Measurements from ENCODE around the gene DUSP7.

The DUSP7 gene

DNA sequence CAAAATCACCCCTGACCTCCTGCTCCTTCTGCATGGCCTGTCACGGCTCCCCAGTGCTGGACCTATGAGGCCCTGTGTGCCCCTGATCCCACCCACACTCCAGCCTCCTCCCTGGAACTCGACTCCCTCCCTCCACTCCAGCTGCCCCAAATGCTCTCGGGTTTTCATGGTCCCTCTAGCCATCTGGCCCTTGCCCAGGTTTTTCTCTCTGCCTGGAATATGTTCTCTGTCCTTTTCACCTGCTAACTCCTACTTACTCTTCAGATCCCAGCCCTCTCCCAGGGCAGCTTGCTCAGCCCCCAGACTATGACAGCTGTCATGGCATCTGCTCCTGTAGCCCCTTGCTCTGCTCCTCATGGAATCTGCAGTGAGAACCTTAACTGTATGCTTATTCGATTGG lies 30.3 kb downstream of the DUSP7 start:
- no peak for DNase-seq (ENCODE audit: low read depth)

DNA sequence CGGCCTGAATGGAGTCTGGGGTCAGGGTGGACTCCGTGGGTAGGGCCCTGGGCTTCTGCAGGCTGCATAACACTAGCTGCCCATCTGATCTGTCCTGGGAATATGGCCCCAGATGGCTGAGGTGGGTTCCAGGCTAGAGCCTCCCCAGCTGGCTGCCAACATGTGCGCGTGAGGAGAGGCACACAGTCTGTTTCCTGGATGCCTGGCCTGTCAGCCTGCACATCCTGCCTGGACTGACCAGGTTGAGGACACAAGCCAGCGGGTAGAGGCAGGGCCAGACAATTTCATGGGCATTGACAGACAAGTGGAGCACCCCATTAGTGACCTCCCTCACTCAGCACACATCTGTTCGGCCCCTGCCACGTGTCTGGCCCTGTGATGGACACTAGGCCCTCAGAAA lies 30.9 kb downstream of the DUSP7 start:
- no peak for DNase-seq (ENCODE audit: low read depth)

DNA sequence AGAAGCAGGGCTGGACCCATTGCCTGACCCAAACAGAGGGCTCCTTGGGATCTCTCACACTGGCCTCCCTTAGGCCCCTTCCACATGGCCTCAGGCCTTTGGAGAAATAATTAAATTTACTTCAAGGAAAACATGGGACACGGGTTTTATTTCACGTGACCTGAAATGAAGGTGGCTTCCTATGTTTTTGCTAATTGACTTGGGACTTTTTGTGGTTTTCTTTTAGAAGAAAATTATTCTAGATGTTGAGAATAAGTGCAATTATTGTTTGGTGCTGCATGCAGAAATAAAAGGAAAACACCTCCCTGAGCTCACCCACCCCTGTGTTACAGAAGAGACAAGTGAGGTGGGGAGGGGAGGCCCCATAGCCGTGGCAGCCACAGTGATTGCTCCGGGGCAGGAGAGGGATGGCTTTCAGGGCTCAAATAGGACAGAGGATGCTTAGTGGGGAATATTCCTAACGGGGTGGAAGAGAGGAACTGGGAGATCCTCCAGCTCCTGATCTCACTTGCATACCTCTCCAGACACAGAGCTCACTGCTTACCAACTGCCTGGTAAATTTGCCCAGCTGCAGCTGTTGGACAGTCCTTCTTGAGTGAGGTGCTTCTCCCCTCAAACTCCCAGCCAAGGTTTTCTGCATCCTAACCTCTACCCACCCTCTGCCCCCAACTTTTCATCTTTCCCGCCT lies 31.5 kb downstream of the DUSP7 start:
- DNase-seq (ENCODE audit: low read depth), result no peak

DNA sequence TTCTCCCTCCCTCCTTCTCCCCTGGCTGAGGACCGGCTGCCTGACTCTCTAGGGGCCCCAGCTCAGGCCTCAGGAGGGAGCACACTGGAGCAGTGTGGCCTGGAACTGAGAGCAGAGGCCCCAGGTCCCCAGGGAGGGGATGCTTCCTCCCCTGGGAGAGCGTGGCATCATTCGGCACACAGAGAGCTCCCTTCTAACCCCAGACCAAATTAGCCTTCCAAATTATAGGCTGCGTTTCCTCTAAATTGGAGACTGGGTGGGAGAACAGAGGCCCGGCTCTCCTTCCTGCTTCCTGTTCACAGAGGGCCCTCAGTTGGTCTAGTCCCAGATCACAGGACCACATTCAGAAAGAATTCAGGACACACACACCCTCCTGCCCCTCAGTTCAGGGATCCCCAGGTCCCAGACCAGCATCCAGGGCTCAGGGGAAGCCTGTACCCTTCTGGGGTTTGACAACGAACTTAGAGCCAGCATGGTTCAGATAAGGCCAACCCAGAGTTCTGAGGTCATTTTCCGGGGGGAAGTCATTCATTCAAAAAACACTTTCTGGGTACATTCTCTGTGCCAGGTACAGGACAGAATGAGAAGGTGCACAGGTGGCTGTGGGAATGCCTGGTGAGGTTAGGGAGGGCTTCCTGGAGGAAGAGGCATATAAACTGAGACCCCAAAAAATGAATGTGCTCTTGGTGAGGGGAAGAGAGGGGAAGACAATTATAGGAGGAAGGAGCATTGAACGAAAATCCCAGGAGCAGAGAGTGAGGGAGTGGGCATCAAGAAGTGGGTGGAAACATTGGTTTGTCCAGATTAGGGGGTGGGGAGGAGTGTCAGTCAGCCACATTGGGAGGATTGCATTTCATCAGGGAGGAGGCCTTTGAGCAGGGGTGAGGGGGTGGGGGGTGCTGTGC lies 32.3 kb downstream of the DUSP7 start:
- DNase-seq (ENCODE audit: low read depth), result no peak

DNA sequence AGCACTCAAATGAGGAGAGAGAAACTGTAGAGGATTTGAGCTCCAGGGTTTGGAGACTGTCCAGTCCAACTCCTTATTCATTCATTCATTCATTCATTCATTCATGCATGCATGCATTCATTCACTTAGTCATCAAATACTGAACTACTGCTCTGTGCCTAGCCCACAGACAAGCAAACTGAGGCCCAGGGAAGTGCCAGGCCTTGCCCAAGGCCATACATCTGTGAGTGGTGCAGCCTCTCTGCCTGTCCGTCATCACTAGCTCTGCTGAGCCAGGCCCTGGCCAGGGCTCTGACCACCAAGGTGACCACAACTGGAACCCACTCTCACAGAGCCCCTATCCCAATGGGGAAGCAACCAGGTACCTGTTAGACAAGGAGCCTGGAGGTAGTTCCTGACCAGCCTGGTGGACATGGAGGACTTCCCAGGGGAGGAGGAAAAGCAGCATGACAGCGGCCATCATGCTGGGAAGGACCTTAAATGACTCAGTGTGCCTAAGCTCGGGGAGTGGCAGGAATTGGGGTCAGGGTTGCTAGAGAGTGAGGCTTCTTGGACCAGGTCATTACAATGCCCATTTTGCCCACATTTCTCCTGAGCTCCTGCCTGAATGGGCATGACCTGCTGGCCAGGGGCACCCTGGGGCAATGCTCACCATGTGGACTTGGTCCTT lies 33.1 kb downstream of the DUSP7 start:
- DNase-seq (ENCODE audit: low read depth), result no peak

DNA sequence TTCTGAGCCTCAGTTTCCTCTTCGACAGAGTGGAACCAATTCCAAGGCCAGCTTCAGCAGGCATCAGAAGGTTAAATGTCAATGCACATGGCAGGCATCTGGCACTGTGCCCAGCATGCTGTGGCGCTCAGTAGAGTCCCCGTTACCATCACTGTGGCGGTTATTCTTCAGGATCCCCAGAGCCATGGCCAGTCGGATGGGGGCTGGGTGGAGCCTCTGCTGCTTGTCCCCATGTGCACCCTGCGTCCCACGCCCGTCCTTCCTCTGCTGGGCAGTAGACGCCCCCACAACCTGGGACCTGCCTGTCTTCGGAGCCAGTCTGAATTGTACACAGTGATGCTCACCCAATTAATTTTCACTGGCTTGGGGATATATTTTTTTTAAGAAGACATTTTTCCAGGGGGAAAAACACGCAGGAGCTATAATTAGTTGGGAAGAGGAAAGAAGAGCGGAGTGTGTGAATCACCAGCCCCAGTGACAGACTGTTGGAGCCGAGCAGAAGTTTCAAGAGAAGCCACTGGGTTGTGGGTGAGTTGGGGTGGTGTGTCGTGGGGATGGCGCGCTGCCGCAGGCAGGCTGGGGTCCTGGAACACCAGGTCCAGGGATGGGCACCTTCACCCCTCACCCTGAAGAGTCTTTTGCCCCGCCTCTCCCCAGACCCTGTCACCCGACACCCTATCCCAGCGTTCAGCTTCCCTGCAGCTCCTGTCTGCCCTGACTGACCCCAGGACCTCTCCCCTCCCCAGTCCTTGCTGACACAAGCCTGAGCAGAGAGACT lies 33.9 kb downstream of the DUSP7 start:
- DNase-seq (ENCODE audit: low read depth), result no peak

DNA sequence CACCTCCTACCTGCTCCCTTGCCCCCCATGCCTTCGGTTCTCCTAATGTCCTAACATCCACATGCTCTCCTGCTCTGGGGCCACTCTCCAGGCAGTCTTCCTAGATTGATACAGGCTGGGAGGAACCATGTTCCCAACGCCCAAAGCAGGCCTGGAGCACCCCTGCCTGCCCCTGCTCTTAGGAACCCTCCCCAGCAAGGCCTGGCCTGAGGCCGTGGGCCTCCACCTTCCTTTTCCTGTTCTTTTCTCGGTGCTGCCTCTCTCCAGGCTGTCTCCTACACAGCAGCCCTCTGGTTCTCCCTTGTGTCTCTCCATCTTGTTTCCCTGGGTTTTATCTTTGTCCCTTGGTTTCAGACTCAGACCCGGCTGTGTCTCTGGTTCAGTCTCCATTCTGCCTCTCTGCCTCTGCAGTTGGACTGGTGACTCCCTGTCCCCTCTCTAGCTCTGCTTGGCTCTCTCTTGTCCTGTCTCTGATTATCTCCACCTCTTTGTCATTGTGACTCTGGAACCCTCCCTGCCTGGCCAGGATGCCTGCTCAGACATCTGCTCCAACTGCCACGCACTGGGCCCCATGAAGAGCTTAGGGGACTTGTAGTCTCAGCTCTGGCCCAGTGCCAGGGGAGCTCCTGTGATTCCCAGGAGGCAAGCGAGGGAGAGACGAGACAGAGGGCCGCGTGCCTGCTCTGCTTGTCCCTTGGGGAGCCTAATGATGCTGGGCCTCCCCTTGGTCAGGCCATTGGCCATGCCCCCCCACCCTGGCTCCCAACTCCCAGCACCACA lies 34.7 kb downstream of the DUSP7 start:
- DNase-seq (ENCODE audit: low read depth), result no peak

DNA sequence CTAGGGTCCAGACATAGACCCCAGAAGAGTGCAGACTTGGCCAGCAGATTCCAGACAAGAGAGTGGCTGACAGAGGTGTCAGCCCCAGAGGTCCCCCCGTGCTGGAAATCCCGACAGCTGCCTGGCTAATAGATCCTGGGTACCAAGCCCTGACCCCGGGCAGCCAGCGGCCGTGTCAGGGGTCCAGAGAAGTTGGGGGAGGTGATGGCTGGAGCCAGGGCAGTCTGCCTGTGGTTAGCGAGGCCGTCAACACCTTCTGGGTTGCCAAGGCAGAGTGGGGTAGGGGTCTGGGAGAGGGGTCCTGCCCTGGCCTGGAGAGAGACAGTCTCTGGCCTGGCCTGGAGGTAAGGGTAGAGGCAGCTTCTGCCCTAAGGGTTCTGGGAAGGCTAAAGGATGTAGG lies 35.6 kb downstream of the DUSP7 start:
- DNase-seq (ENCODE audit: low read depth), result no peak

DNA sequence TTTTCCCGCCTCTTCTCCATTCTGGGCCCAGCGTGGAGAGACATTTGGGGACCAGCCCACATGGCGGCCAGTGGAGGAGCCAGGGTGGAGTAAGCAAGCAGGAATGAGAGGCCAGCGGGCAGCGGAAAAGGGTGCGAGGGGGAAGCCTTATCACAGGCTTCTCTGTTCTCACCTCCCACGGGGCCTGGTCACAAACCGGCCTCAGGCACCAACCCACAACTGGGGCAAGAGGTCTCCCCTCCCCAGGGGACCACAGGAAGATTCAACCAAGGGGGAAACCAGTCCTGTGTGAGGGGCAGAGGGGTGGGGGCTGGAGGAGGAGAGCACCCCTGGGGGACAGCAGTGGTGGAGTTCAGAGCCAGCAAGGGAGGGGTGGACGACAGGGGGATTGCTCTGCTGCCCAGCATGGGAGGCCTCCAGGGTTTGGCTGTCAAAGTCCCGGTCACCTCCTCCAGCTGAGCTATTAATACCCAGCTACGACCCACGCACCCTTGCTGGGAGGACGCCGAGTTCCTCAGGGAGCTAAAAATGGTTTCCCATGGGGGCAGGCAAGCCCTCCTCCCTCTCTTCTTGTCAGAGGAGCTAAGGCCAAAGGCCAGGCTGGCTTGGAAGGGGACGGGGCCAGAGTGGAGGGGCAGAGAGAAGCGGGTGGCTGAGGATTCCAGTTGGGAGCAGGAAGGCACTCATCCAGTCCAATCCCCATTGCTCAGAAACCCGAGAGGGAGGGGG lies 36.9 kb downstream of the DUSP7 start:
- DNase-seq (ENCODE audit: low read depth), result no peak

DNA sequence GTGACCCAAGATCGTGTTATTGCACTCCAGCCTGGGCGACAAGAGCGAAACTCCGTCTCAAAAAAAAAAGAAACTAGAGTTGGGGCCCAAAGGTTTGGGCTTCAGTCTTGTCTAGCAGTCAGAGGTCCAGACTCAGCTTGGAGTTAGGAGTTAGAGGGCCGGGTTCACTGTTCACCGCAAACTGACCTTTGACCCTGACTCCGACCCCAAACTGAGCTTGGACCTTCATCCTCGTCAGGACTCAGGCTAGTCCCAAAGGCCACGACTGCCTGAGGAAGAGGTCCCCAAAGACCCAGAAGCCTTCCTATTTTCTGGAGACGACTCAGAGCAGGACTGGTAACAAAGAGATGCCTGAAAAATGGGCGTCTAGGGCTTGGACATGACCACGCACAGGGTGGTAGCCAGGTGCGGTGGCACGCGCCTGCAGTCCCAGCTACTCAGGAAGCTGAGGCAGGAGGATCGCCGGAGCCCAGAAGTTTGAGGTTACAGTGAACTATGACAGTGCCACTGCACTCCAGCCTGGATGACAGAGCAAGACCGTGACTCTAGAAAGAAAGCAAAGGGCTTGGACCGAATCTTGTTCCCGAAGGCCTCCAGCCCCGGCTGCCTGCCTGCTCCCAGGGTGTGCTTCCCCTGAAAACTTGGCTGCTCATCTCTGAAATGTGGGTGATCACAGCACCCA lies 37.9 kb downstream of the DUSP7 start:
- DNase-seq (ENCODE audit: low read depth), result no peak

DNA sequence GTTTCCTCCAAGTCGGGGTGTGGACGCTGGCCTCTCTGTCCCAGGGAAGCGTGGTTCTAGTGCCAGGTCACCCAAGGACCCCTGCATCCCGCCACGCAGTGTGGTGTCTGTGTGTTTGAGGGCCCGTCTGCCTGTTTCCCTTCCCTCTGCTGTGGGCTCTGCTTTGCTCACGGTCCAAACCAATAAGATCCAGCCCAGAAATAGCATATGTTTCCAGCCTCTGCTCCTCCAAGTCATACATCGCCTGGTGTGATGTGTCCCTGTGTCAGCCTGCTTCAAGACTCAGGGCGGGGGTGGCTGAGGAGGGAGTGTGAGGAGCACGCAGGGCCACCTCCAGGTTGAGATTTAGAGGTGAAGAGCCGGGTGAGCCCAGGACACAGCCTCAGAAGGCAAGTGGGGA lies 38.8 kb downstream of the DUSP7 start:
- DNase-seq (ENCODE audit: low read depth), result no peak

DNA sequence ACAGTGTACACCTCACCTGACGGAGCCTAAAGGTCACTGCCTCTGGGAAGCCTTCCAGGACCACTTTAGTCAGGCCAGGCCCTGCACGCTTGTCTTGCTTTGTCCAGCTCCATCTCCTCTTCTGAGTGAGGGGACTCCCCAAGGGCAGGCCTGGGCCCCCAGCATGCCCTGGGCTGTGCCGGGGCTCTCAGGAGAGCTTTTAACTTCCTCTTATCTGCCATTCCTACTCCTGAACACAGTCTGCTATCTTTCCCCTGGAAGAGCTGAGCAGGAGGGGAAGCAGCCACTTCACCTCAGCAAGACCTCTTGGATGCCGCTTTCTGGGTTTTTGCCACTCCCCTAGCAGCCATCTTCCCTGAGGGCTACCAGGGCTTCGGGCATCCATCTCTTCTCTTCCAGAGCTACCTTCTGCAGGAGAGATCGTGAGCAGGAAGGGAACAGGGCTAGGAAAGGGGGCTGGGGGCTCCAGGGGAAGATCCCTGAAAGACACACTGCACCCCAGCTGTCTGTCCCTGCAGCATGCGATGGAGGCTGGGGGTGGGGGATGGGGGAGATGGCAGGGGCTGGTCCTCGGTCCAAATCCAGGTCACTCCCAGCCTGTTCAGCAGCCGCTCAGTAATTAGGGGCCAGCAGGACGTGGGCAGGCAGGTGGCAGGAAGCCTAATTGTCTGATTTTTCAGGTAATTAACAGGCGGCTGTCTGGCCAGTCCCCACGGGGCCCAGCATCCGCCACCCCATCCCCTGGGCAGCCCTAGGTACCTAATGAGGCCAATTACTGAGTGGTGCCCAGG lies 40.7 kb downstream of the DUSP7 start:
- DNase-seq (ENCODE audit: low read depth), result no peak

DNA sequence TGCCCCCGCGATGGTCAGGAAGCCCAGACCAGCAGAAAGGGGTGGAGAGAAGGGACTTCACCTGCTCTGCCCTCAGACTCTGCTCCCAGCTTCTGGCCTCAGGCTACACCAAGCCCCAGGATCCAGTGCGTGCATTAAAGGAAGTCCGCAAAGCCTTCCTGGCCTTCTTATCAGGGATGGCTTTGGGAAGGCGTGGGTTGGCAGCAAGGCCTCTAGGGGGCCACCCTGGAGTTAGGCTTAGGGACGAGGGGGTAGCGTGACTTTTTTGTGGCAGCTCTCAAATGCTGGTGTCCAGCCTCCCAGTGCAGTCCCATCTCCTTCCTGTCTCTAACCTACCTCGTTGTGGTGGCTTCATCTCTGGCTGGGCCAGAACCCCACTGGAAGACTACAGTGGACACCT lies 41.8 kb downstream of the DUSP7 start:
- DNase-seq (ENCODE audit: low read depth), result no peak

DNA sequence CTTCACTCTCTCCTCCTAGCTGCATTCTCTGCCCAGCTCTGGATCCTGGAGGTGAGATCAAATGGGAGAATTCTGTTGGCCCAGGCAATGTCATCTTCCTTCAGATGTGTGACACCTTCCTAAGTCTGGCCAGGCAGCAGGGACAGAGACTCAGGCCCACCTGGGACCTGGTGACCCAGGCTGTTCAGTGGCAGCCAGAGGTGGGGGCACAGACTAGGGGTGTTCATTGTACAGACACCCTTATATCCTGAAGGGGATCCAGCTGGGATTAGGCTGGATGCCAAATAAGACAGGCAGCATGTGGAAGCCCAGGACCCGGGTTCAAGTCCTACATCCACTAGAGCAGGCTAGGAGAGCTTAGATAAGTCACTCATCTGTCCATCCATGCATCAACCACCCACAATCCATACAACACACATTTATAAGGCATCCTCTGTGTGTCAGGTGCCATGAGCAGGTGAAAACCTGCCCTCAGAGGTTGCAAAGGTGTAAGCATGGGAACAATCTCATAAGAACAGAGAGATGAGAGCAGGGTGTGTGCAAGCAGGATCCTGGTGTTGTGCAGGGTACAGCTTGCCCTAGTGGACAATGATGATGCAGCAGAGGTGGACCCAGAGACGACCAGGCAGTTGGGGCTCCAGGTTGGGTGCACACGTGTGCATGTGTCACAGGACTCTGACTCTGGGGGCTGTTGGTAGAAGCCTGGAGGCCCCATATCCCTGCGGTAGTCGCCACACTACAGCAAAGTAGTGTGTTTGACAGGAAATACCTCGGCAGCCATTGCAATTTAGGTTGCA lies 42.4 kb downstream of the DUSP7 start:
- no peak for DNase-seq (ENCODE audit: low read depth)

DNA sequence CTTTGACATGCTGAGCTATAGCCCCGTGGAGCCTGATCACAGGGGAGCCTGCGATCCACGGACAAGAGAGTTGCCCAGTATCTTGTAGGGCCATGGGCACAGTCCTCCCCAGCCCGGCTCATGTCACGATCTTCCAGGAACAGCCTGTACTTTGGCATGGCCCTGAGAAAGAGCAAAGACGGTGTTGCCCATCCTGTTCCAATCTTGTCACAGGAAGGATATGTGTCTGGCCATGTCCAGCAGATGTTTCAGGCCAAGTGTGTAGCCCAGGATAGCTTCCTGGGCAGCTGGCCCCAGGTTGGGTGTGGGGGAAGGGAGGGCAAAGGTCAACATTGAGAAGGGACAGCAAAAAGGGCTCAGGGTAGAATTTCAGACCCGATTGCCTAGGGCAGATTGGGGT lies 43.7 kb downstream of the DUSP7 start:
- no peak for DNase-seq (ENCODE audit: low read depth)

DNA sequence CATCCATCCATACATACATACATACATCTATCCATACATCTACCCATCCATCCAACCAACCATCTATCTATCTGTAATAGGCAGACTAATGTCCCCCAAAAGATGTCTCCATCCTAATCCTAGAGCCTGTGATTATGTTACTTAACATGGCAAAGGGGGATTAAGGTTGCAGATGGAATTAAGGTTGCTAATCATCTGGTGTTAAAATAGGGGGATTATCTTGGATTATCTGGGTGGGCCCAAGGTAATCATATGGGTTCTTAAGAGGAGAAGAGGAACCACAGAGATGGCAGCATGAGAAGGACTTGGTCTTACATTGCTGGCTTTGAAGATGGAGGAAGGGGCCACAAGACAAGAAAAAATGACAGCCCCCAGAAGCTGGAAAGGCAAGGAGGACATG lies 45.9 kb downstream of the DUSP7 start:
- no peak for DNase-seq (ENCODE audit: low read depth)

DNA sequence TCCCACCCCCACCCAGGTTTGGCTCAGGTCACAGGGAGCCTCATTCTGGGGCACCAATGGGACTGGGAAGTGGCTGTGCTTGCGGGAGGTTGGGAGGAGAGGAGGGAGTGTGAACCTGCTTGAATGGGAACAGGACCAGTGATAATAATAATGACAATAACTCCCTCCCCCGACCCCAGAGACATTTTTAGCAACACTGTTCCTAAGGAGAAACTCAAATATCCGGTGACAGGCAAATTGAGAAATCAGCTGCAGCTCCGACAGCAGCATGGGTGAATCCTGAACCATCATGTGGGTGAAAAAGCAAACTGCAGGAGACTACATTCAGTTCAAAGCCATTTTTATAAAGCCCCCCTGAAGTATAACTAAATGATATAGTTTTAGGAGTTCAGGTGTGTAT lies 49.1 kb downstream of the DUSP7 start:
- no peak for DNase-seq (ENCODE audit: low read depth)

DNA sequence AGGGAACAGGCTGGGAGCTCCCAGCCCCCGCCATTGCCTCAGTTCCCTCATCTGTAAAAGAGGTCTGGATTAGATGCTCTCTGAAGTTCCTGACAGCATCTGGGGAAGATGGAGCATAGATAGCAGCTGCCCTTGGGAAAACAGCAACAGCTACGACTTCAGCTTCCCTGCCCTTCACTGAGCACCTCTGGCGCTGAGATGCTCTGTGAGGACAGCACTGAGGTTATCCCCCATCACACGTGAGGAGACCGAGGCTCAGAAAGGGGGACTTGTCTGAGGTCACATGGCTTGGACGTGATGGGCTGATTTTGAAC lies 49.6 kb downstream of the DUSP7 start:
- no peak for DNase-seq (ENCODE audit: low read depth)
